HEK293T (cell line): Measurements from ENCODE around the gene CRIP1.

Experiments used
- BHLHE40 ChIP-seq: fragments of 450-650 bp; IDR thresholded peaks from 2 replicates; pipeline ENCODE4 v1.6.1; 2016; ENCODE audit warnings: mild to moderate bottlenecking, moderate library complexity, borderline replicate concordance
- ELF4 ChIP-seq: fragments of 450-650 bp; IDR thresholded peaks from 2 replicates; pipeline ENCODE4 v1.6.1; 2017; ENCODE audit warnings: antibody characterized with exemption
- FOXM1 ChIP-seq: fragments of 450-650 bp; IDR thresholded peaks from 2 replicates; pipeline ENCODE4 v1.6.1; 2017; ENCODE audit warnings: mild to moderate bottlenecking, borderline replicate concordance
- SP1 ChIP-seq: fragments of 450-650 bp; IDR thresholded peaks from 2 replicates; pipeline ENCODE4 v1.6.1; 2017
- SUZ12 ChIP-seq: fragments of 450-650 bp; IDR thresholded peaks from 2 replicates; pipeline ENCODE4 v1.6.1; 2016; ENCODE audit warnings: mild to moderate bottlenecking

GRCh38 chr14:105470350-105471296, 16.1 kb upstream of the CRIP1 start:
- TF ChIP-seq SP1 (no peak), BHLHE40 (no peak), FOXM1 (no peak), ELF4 (no peak), SUZ12 (no peak)
